GM18951 (cell line): ENCODE results near the gene CCDC85B.
"Not testable (repeated sequence)": the region's sequence is repeated elsewhere in the genome, so short reads cannot be mapped to it uniquely, and the experiment has no call there.

Experiments
- POLR2A ChIP-seq: IDR thresholded peaks from 4 replicates; pipeline ENCODE4 v1.6.1; 2011; ENCODE audit warnings: mild to moderate bottlenecking; ENCODE audit not compliant: insufficient read length, insufficient read depth; ENCODE audit errors: extremely low read depth
- in situ Hi-C: fragments of 300-500 bp; cut with MboI; formaldehyde crosslinking; loops from one replicate; pipeline ENCODE4 v1.12.0; 2022; ENCODE audit warnings: low sequenced_read_pairs, mixed read lengths, inconsistent platforms; ENCODE audit not compliant: unreplicated experiment

Gene CCDC85B

DNA sequence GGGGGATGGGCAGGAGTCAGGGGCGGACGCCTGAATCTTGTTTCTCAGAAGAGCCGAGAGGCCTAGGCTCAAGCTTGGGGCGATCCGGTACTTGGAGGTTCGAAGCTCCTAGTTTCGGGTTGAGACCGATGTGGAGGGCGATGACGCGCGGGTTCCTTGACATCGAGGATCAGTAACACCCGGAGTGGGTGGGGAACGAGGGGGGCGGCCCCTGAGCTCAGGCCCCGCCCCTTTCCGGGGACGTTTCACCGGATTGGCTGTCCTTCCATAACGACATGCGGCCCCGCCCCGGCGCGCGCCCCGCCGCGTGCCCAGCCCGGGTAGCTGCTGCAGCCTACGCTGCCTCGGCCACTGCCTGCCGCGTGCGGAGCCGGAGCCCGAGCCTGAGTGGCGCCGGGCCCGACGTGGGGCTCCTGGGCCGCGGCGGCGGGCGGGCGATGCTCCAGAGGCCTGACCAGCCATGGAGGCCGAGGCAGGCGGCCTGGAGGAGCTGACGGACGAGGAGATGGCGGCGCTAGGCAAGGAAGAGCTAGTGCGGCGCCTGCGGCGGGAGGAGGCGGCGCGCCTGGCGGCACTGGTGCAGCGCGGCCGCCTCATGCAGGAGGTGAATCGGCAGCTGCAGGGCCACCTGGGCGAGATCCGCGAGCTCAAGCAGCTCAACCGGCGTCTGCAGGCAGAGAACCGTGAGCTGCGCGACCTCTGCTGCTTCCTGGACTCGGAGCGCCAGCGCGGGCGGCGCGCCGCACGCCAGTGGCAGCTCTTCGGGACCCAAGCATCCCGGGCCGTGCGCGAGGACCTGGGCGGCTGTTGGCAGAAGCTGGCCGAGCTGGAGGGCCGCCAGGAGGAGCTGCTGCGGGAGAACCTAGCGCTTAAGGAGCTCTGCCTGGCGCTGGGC, at the start of gene CCDC85B:
TSS of gene CCDC85B (plus strand) at position 350 of the 895 bp plus-strand sequence. CDS start at position 461, 111 bp downstream.
- in situ Hi-C loops = no loop called here
- TF ChIP-seq POLR2A = peak; percentile 100

- in situ Hi-C loops = no loop called here
Observed at GRCh38 chr11:65842144-65842543, 48.3 kb upstream of the CCDC85B start.

GRCh38 chr11:65843811-65844210, 46.7 kb upstream of the CCDC85B start:
- no peak for TF ChIP-seq POLR2A
- in situ Hi-C loops = no loop called here

More at GRCh38 chr11:65842144-65842543, 48.3 kb upstream of the CCDC85B start:
- TF ChIP-seq POLR2A = no peak

DNA sequence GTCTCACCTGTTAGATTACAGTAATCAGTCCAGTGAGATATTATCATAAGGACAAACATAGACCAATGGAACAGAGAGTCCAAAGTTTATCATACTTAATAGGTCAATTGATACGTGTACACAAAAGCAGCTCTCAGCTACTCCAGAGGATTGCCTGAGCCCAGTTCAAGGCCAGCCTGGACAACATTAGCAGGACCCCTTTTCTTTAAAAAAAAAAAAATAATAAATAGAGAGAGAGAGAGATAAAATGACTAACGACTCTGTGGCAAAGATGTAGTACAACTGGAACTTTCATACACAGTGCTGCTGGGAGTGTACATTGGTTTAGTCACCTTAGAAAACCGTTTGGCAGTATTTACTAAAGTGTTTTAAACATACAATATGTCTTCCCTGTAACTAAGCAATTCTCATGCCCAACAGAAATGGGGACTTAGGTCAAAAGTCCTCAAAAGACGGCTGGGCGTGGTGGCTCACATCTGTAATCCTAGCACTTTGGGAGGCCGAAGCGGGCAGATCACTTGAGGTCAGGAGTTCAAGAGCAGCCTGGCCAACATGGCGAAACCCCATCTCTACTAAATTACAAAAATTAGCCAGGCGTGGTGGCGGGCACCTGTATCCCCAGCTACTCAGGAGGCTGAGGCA, 46.1 kb upstream of the CCDC85B start:
- in situ Hi-C loops = no loop called here
- no peak for TF ChIP-seq POLR2A

DNA sequence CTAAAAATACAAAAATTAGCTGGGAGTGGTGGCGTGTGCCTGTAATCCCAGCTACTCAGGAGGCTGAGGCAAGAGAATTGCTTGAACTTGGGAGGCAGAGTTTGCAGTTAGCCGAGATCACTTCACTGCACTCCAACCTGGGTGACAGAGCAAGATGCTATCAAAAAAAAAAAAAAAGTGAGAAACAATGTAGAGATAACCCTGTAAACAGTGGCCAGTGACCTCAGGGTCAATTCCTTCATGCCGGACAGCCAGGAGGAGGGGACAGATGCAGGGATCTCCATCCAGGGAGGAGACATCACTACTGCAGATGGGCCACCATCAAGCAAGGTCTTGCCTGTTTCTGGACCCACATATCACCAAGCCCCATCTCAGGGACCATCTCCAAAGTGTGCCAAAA, 42.7 kb upstream of the CCDC85B start:
- in situ Hi-C loops = no loop called here
- TF ChIP-seq POLR2A = no peak

DNA sequence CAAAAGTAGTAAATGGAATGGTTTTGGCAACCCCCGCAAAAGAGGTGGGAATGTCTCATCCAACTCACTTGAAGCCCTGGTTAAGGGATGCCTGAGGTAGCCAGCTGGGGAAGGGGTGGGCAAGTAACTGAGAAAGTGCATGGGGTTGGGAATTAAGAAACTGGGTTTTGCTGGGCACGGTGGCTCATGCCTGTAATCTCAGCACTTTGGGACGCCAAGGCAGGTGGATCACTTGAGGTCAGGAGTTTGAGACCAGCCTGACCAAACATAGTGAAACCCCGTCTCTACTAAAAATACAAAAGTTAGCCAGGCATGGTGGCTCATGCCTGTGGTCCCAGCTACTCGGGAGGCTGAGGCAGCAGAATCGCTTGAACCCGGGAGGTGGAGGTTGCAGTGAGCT, 41.8 kb upstream of the CCDC85B start:
- in situ Hi-C loops = not testable (repeated sequence)

GRCh38 chr11:65849366-65849765, 41.1 kb upstream of the CCDC85B start:
- TF ChIP-seq POLR2A = no peak
- in situ Hi-C loops = no loop called here

GRCh38 chr11:65849771-65850216, 40.7 kb upstream of the CCDC85B start:
- in situ Hi-C loops = no loop called here
- no peak for TF ChIP-seq POLR2A

DNA sequence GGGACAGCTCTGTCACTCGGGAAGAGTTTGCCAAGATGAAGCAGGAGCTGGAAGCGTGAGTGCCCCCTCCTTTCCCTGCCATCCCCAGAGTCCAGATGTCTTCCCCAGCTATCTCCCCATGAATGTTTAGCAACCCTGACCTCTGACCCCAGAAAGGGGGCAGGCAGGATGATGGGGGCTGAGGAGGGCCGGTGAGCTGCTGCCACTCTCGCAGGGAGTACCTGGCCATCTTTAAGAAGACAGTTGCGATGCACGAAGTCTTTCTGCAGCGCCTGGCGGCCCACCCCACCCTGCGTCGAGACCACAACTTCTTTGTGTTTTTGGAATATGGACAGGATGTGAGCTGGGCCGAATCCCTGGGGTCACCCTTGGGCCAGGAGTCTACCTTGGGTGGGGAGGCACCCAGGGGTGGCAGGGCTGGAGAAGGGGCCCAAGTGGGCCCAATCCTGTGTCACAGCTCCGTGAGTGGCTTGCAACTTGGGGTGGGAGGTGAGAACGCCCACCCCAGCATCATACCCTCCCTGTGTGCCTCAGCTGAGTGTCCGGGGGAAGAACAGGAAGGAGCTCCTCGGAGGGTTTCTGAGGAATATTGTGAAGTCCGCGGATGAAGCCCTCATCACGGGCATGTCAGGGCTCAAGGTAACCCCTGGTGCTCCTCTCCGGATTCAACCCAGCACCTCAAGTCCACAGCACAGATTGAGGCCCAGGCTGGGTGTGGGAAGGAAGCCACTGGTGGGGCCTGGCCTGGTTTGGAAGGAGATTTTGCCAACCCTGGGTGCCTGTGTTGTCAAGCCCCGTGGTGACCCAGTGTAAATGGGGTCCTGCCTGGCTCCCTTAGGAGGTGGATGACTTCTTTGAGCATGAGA, 40.0 kb upstream of the CCDC85B start:
- in situ Hi-C loops = no loop called here
- peak; percentile 9 for TF ChIP-seq POLR2A

DNA sequence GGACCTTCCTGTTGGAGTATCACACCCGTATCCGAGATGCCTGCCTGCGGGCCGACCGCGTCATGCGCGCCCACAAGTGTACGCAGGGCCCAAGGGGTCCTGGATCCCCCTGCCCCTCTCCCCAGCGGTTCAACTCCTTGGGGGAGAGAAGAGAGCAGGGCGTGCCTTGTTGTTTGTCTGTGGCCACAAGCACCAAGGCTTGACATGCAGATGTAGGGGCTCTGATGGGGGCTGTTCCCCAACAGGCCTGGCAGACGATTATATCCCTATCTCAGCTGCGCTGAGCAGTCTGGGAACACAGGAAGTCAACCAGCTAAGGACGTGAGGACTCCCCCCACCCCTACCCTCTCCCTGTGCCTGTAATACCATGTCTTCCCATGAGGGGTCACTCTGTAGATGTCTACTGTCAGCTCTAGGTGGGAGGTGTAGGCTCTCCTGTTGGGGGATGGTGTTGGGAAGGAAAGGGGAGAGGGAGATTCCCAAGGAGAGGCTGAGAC, 39.3 kb upstream of the CCDC85B start:
- in situ Hi-C loops = no loop called here
- peak; percentile 20 for TF ChIP-seq POLR2A

DNA sequence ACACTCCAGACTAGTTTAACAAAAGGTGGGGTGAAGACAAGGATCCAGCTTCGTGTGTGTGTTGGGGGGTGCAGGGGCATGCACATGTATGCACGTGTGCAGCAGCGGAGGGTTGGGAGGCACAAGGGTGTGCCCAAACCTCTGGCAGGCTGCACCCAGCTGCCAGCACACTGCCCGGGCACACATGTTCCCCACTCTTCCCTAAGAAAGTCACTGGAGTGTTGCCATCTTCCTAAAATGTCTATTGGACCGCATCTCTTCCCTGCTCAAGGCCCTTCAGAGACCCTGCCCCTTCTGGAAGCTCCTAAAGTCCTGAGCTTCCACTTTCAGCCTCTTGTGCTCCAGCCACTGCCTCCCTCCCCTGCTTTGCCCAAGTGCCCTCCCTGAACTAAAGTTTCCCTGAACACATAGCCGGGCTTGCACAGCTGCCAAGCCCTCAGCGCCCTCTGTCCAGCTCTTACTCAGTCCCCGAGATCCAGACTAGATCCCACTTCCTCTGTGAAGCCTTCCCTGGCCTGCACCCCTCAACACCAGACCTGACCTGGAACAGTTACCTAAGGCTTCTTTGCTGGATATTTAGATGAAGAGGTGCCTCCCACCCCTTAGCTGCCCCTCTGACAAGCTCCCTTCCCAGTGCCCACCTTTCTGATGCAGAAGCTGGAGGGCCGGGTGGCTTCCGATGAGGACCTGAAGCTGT, 38.5 kb upstream of the CCDC85B start:
- peak; percentile 26 for TF ChIP-seq POLR2A
- in situ Hi-C loops = no loop called here

GRCh38 chr11:65852508-65853245, 37.8 kb upstream of the CCDC85B start:
- in situ Hi-C loops = no loop called here
- TF ChIP-seq POLR2A = no peak
